KG1 (cell line): ENCODE measurements around the gene SDR9C7.

Source experiments
- DNase-seq: peaks from one replicate; lab custom pipeline; 2025; lab: John Stamatoyannopoulos, UW

SDR9C7 gene

GRCh38 chr12:56873382-56873781 lies 60.8 kb downstream of the SDR9C7 start:
- no peak for DNase-seq
